ENCODE results near the gene IGFLR1. TPM values are rescaled to one million over a fixed set of nuclear protein-coding genes. Genes with fewer than 3 reads are reported as not detected.

IGFLR1 gene
- total and polyA plus RNA-seq, 10 donors: 16.5 to 64.7 (median 46.4) TPM

- Histone ChIP-seq H3K27me3 (replicated peaks in 1 of 7) (peaks cover 0 to 2% (median 0%) of the 10 kb centered on the region in 7 donors), H3K27ac (no peak overlapping the region), H3K4me1 (peaks cover 23 to 57% (median 40%) of the 10 kb centered on the region in 6 donors), H3K36me3 (peaks cover 0 to 45% (median 29%) of the 10 kb centered on the region in 6 donors), H3K4me3 (no peak overlapping the region), H3K9me3 (no peaks in the 10 kb centered on the region)
- intact Hi-C loops (cut with DNase I; ENCODE audit: low total_unique reads): no loop called here
- DNase-seq: no peak
- TF ChIP-seq CTCF (IDR thresholded peaks at IDR 0.05 in 8 of 11, conservative IDR thresholded peaks at IDR 0.05 in 3 of 11) (no peak), POLR2A (IDR thresholded peaks at IDR 0.05) (no peak), POLR2AphosphoS5 (IDR thresholded peaks at IDR 0.05) (no peak)
- WGBS, 5 donors: 85 to 97% (median 91%) methylated on average over 4 to 5 of the region's 5 CpGs
Observed at GRCh38 chr19:35750167-35750566, 7.9 kb upstream of the IGFLR1 start.

GRCh38 chr19:35748106-35749020 is 6.1 kb upstream of the IGFLR1 start, which contains the start of gene LIN37:
TSS of gene LIN37 (plus strand) at chr19:35748576. CDS start at chr19:35748725, 149 bp downstream.
- intact Hi-C loops (cut with DNase I; ENCODE audit: low total_unique reads): no loop called here
- H3K9me3 ChIP-seq: no peaks in the 10 kb centered on the region
- peak within 1 kb of the TSS; percentile 77 to 99 (median 87) for H3K4me3 ChIP-seq
- H3K27me3 ChIP-seq (replicated peaks in 1 of 7): no peaks in the 10 kb centered on the region
- H3K36me3 ChIP-seq: peaks cover 0 to 35% (median 18%) of the 10 kb centered on the region in 6 donors
- H3K27ac ChIP-seq: peak within 1 kb of the TSS; percentile 77 to 93 (median 88)
- H3K4me1 ChIP-seq: peaks cover 31 to 65% (median 51%) of the 10 kb centered on the region in 6 donors
- 1% methylated on average over 25 to 45 of the region's 45 CpGs for WGBS, 5 donors
- peak; percentile 99 for DNase-seq
- peak in 10 of 11 experiments; percentile 3 to 69 (median 49) for TF ChIP-seq CTCF (IDR thresholded peaks at IDR 0.05 in 8 of 11, conservative IDR thresholded peaks at IDR 0.05 in 3 of 11)
- TF ChIP-seq POLR2A (IDR thresholded peaks at IDR 0.05): peak in 2 of 3 donors; percentile 34 to 66
- TF ChIP-seq POLR2AphosphoS5 (IDR thresholded peaks at IDR 0.05): peak; percentile 89 to 96 (median 93)

- no peak for DNase-seq
- Histone ChIP-seq H3K4me1 (peaks cover 31 to 84% (median 68%) of the 10 kb centered on the region in 6 donors), H3K9me3 (no peaks in the 10 kb centered on the region), H3K27ac (peak overlapping the region in 4 of 8 donors; percentile 99 to 100 (median 100)), H3K36me3 (peaks cover 0 to 17% (median under 1%) of the 10 kb centered on the region in 6 donors), H3K27me3 (replicated peaks in 1 of 7) (no peaks in the 10 kb centered on the region), H3K4me3 (peak overlapping the region in 5 of 8 donors; percentile 39 to 82 (median 78))
- intact Hi-C loops (cut with DNase I; ENCODE audit: low total_unique reads): no loop called here
- no peak for TF ChIP-seq POLR2A (IDR thresholded peaks at IDR 0.05)
- no peak for TF ChIP-seq CTCF (IDR thresholded peaks at IDR 0.05 in 8 of 11, conservative IDR thresholded peaks at IDR 0.05 in 3 of 11)
- no peak for TF ChIP-seq POLR2AphosphoS5 (IDR thresholded peaks at IDR 0.05)
- 69 to 95% (median 82%) methylated on average over 5 of the region's 5 CpGs for WGBS, 5 donors
Observed at GRCh38 chr19:35746531-35746930, 4.3 kb upstream of the IGFLR1 start.

GRCh38 chr19:35746087-35746462 is 3.8 kb upstream of the IGFLR1 start:
- peaks cover 0 to 13% (median 0%) of the 10 kb centered on the region in 6 donors for H3K36me3 ChIP-seq
- DNase-seq: no peak
- H3K4me3 ChIP-seq: peak overlapping the region; percentile 39 to 85 (median 76)
- no peaks in the 10 kb centered on the region for H3K9me3 ChIP-seq
- peak overlapping the region; percentile 59 to 100 (median 100) for H3K27ac ChIP-seq
- no peak for TF ChIP-seq POLR2A (IDR thresholded peaks at IDR 0.05)
- no peak for TF ChIP-seq CTCF (IDR thresholded peaks at IDR 0.05 in 8 of 11, conservative IDR thresholded peaks at IDR 0.05 in 3 of 11)
- no peak for TF ChIP-seq POLR2AphosphoS5 (IDR thresholded peaks at IDR 0.05)
- H3K4me1 ChIP-seq: peaks cover 31 to 88% (median 73%) of the 10 kb centered on the region in 6 donors
- H3K27me3 ChIP-seq (replicated peaks in 1 of 7): no peaks in the 10 kb centered on the region
- 1 to 26% (median 11%) methylated on average over 4 of the region's 4 CpGs for WGBS, 5 donors
- intact Hi-C loops (cut with DNase I; ENCODE audit: low total_unique reads): no loop called here
